Stimulated activated CD8-positive, alpha-beta memory T cell treated with anti-CD3 and anti-CD28 coated beads, Interleukin-7, amount 100 ng/mL, for 24 hours (primary cell): ENCODE measurements around the gene OBI1.
"Not testable (repeated sequence)": the region's sequence is repeated elsewhere in the genome, so short reads cannot be mapped to it uniquely, and the experiment has no call there.

ENCODE experiments used
- DNase-seq: peaks from one replicate; pipeline ENCODE4 v3.0.0-alpha.2; 2020; ENCODE audit warnings: low read depth

The OBI1 gene

GRCh38 chr13:78647109-78647678 is 11.8 kb downstream of the OBI1 start:
- DNase-seq = not testable (repeated sequence)

GRCh38 chr13:78638216-78638615 is 20.7 kb downstream of the OBI1 start:
- no peak for DNase-seq

- no peak for DNase-seq
These were observed 22.5 kb downstream of the OBI1 start for GRCh38 chr13:78636495-78636894.

- no peak for DNase-seq
These were observed 26.0 kb downstream of the OBI1 start for GRCh38 chr13:78632996-78633395.

GRCh38 chr13:78631077-78631476 is 27.9 kb downstream of the OBI1 start:
- no peak for DNase-seq

GRCh38 chr13:78630511-78630910 is 28.4 kb downstream of the OBI1 start:
- DNase-seq = no peak

- no peak for DNase-seq
These were observed 33.6 kb downstream of the OBI1 start for GRCh38 chr13:78625384-78625783.

- DNase-seq = no peak
These were observed 35.8 kb downstream of the OBI1 start for GRCh38 chr13:78623132-78623531.

- DNase-seq = no peak
These were observed 38.0 kb downstream of the OBI1 start for GRCh38 chr13:78620936-78621470.

- no peak for DNase-seq
These were observed 40.5 kb downstream of the OBI1 start for GRCh38 chr13:78618411-78618810.

GRCh38 chr13:78611040-78611439 is 47.9 kb downstream of the OBI1 start:
- no peak for DNase-seq

GRCh38 chr13:78610381-78610883 is 48.5 kb downstream of the OBI1 start:
- no peak for DNase-seq

GRCh38 chr13:78609464-78610205 is 49.3 kb downstream of the OBI1 start:
- no peak for DNase-seq

GRCh38 chr13:78608688-78609463 is 50.1 kb downstream of the OBI1 start:
- no peak for DNase-seq

GRCh38 chr13:78608252-78608687 is 50.7 kb downstream of the OBI1 start:
- DNase-seq = no peak

GRCh38 chr13:78607409-78608251 is 51.3 kb downstream of the OBI1 start:
- DNase-seq = no peak

- DNase-seq = no peak
These were observed 52.2 kb downstream of the OBI1 start for GRCh38 chr13:78606471-78607408.

- no peak for DNase-seq
These were observed 54.0 kb downstream of the OBI1 start for GRCh38 chr13:78604782-78605611.

- peak; percentile 25 for DNase-seq
These were observed 55.6 kb downstream of the OBI1 start, which contains the start of gene POU4F1 for GRCh38 chr13:78603240-78603957. Gene POU4F1 (minus strand): TSS chr13:78603552. CDS start chr13:78603326, 226 bp downstream.
